HG02852 (cell line): ENCODE results near the gene HOXC6.
A peak's percentile ranks its signal among the peaks of the same experiment; 100 is the strongest.

Experiments used
- ATAC-seq: cut with Tn5 transposase; IDR thresholded peaks from one replicate; pipeline ENCODE4 v1.9.1; 2021; ENCODE audit warnings: mild to moderate bottlenecking, moderate library complexity; ENCODE audit not compliant: unreplicated experiment

The HOXC6 gene

GRCh38 chr12:54001283-54002187 lies 26.7 kb upstream of the HOXC6 start:
- no peak for ATAC-seq

GRCh38 chr12:54002278-54002914 lies 25.8 kb upstream of the HOXC6 start:
- no peak for ATAC-seq

- ATAC-seq: no peak
These were observed 25.3 kb upstream of the HOXC6 start for GRCh38 chr12:54002915-54003389.

GRCh38 chr12:54003625-54004024 lies 24.6 kb upstream of the HOXC6 start:
- ATAC-seq: no peak

- ATAC-seq: no peak
These were observed 24.0 kb upstream of the HOXC6 start for GRCh38 chr12:54004063-54004840.

GRCh38 chr12:54004841-54005530 lies 23.3 kb upstream of the HOXC6 start:
- ATAC-seq: no peak

GRCh38 chr12:54005531-54005852 lies 22.7 kb upstream of the HOXC6 start:
- no peak for ATAC-seq

GRCh38 chr12:54005853-54006558 lies 22.2 kb upstream of the HOXC6 start:
- peak; percentile 68 for ATAC-seq

- ATAC-seq: no peak
These were observed 21.6 kb upstream of the HOXC6 start for GRCh38 chr12:54006559-54007220.

- no peak for ATAC-seq
These were observed 20.5 kb upstream of the HOXC6 start for GRCh38 chr12:54007538-54008259.

GRCh38 chr12:54008260-54008552 lies 20.0 kb upstream of the HOXC6 start:
- no peak for ATAC-seq

GRCh38 chr12:54009171-54010052 lies 18.8 kb upstream of the HOXC6 start:
- ATAC-seq: no peak

- no peak for ATAC-seq
These were observed 17.9 kb upstream of the HOXC6 start for GRCh38 chr12:54010053-54010971.

- ATAC-seq: no peak
These were observed 17.1 kb upstream of the HOXC6 start for GRCh38 chr12:54010972-54011664.

GRCh38 chr12:54011665-54012532 lies 16.3 kb upstream of the HOXC6 start:
- ATAC-seq: no peak
